Gastroesophageal sphincter (tissue), 4 donors: ENCODE measurements around the gene IMPDH2. TPM values are rescaled to one million over a fixed set of nuclear protein-coding genes. Genes with fewer than 3 reads are reported as not detected.

Experiments used
- ATAC-seq: fragments of 150-250 bp; one replicate; pipeline ENCODE4 v1.9.1; 2016; ENCODE audit warnings: mild to moderate bottlenecking, moderate library complexity
- H3K27ac ChIP-seq, 4 donors: fragments of 200-600 bp; sonication (generic) in 3 of 4; 1 replicate in 3 of 4; 2 replicates in 1 of 4; pipeline ENCODE4 v1.5.1; 2016 to 2019
- H3K27me3 ChIP-seq: fragments of 200-600 bp; sonication (generic); one replicate; pipeline ENCODE4 v1.5.1; 2019
- H3K36me3 ChIP-seq, 2 donors: fragments of 200-600 bp; sonication (generic); one replicate each; pipeline ENCODE4 v1.5.1; 2019; ENCODE audit warnings: control low read depth in 1 of 2
- H3K4me1 ChIP-seq, 3 donors: fragments of 200-600 bp; sonication (generic); 1 replicate in 2 of 3; 2 replicates in 1 of 3; pipeline ENCODE4 v1.5.1; 2016 to 2019; ENCODE audit warnings: control low read depth in 2 of 3
- H3K4me3 ChIP-seq, 2 donors: fragments of 200-600 bp; sonication (generic); one replicate each; pipeline ENCODE4 v1.5.1; 2019; ENCODE audit warnings: mild to moderate bottlenecking in 1 of 2, moderate library complexity in 1 of 2
- H3K9me3 ChIP-seq, 3 donors: fragments of 200-600 bp; sonication (generic); one replicate each; pipeline ENCODE4 v1.5.1; 2017 to 2019; ENCODE audit warnings: control low read depth in 2 of 3
- EP300 ChIP-seq: sonication (generic); formaldehyde crosslinking; IDR thresholded peaks from one replicate; pipeline ENCODE4 v1.6.1; 2017; ENCODE audit warnings: antibody characterized with exemption, mild to moderate bottlenecking
- POLR2A ChIP-seq, 2 donors: fragments of 450-650 bp; IDR thresholded peaks; one replicate each; pipeline ENCODE4 v1.6.1; 2017; ENCODE audit warnings: antibody characterized with exemption in 2 of 2, mild to moderate bottlenecking in 2 of 2, moderate library complexity in 1 of 2
- POLR2AphosphoS5 ChIP-seq: sonication (generic); formaldehyde crosslinking; IDR thresholded peaks from one replicate; pipeline ENCODE4 v1.6.1; 2017; ENCODE audit warnings: antibody characterized with exemption
- WGBS, 2 donors: methylation state at CpG; one replicate each; pipeline ENCODE4 v1.1.5; 2018; ENCODE audit warnings: low coverage in 1 of 2; 5-methylcytosine and 5-hydroxymethylcytosine counted together
- total RNA-seq, 4 donors: library from RNA; depleted of rRNA; stranded (reverse); fragments of >200 nt; gene quantifications; one replicate each; pipeline ENCODE4 v1.1.0, GENCODE V29; 2016
- TF ChIP-seq, protein P1 (sequence below), 4 experiments: fragments of 200-600 bp in 2 of 4; fragments of 450-650 bp in 2 of 4; sonication (generic) in 1 of 4; IDR thresholded peaks; one replicate each; pipeline ENCODE4 v1.5.1; 2017 to 2019; ENCODE audit warnings: antibody characterized with exemption in 4 of 4, mild to moderate bottlenecking in 2 of 4, moderate library complexity in 2 of 4

Gene IMPDH2
- total RNA-seq, 4 donors from 2014 or later, result 89.8 to 179 (median 118) TPM

- no peak for TF ChIP-seq POLR2A (IDR thresholded peaks at IDR 0.05)
- TF ChIP-seq, protein P1, sequence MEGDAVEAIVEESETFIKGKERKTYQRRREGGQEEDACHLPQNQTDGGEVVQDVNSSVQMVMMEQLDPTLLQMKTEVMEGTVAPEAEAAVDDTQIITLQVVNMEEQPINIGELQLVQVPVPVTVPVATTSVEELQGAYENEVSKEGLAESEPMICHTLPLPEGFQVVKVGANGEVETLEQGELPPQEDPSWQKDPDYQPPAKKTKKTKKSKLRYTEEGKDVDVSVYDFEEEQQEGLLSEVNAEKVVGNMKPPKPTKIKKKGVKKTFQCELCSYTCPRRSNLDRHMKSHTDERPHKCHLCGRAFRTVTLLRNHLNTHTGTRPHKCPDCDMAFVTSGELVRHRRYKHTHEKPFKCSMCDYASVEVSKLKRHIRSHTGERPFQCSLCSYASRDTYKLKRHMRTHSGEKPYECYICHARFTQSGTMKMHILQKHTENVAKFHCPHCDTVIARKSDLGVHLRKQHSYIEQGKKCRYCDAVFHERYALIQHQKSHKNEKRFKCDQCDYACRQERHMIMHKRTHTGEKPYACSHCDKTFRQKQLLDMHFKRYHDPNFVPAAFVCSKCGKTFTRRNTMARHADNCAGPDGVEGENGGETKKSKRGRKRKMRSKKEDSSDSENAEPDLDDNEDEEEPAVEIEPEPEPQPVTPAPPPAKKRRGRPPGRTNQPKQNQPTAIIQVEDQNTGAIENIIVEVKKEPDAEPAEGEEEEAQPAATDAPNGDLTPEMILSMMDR (IDR thresholded peaks at IDR 0.05), result no peak
- TF ChIP-seq POLR2AphosphoS5, result no peak
- TF ChIP-seq EP300, result no peak
- peaks cover 0 to 40% of the 10 kb centered on the region in 2 donors for H3K36me3 ChIP-seq
- 24% methylated on average over 3 of the region's 51 CpGs; no CpG with 5 or more reads in 1 of the 2 donors for WGBS, 2 donors
- H3K9me3 ChIP-seq, result no peaks in the 10 kb centered on the region
- peak overlapping the region; percentile 52 to 96 for H3K4me3 ChIP-seq
- H3K27me3 ChIP-seq, result no peaks in the 10 kb centered on the region
- H3K27ac ChIP-seq, result peak overlapping the region; percentile 98 to 100 (median 100)
- H3K4me1 ChIP-seq, result peaks cover 0 to 74% (median 28%) of the 10 kb centered on the region in 3 donors
- ATAC-seq, result no peak
Measured at GRCh38 chr3:49020330-49021212, 8.6 kb downstream of the IMPDH2 start.

DNA sequence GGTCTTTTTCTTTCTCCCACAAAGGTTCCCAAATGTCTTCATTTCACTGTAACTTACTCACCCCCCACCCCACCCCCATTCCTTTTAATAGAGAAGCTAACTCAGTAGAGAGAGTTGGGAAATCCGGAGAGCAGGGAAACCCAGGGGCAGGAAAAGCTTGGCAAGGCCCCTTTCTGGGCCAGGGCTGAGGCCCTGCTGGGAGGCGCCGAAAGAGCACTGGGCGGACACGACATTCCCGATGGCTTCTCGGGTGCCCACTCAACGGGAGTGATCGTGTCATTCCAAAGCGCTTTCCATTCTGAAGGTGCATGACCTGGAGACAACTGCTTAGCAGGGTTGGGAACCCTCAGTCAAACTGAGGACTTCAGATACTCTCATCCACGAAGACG, 9.3 kb downstream of the IMPDH2 start:
- peaks cover 0 to 40% of the 10 kb centered on the region in 2 donors for H3K36me3 ChIP-seq
- peak overlapping the region in 3 of 4 donors; percentile 100 for H3K27ac ChIP-seq
- no peak for ATAC-seq
- TF ChIP-seq POLR2A (IDR thresholded peaks at IDR 0.05) (no peak), POLR2AphosphoS5 (no peak), EP300 (no peak)
- TF ChIP-seq, protein P1 (IDR thresholded peaks at IDR 0.05), result no peak
- no peaks in the 10 kb centered on the region for H3K9me3 ChIP-seq
- H3K4me1 ChIP-seq, result peaks cover 0 to 68% (median 28%) of the 10 kb centered on the region in 3 donors
- WGBS, 2 donors, result 0% methylated on average over 1 of the region's 12 CpGs; no CpG with 5 or more reads in 1 of the 2 donors
- peak overlapping the region in 1 of 2 donors; percentile 96 for H3K4me3 ChIP-seq
- no peaks in the 10 kb centered on the region for H3K27me3 ChIP-seq

- H3K4me3 ChIP-seq, result peak overlapping the region; percentile 65 to 92
- 0 to 1% methylated on average over 6 to 18 of the region's 18 CpGs for WGBS, 2 donors
- peaks cover 0 to 55% (median 28%) of the 10 kb centered on the region in 3 donors for H3K4me1 ChIP-seq
- H3K36me3 ChIP-seq, result peaks cover 0 to 40% of the 10 kb centered on the region in 2 donors
- no peaks in the 10 kb centered on the region for H3K27me3 ChIP-seq
- H3K9me3 ChIP-seq, result no peaks in the 10 kb centered on the region
- peak overlapping the region; percentile 10 to 89 (median 88) for H3K27ac ChIP-seq
- no peak for ATAC-seq
- TF ChIP-seq, protein P1 (IDR thresholded peaks at IDR 0.05), result no peak
- no peak for TF ChIP-seq POLR2AphosphoS5
Measured at GRCh38 chr3:49018707-49019006, 10.5 kb downstream of the IMPDH2 start.

DNA sequence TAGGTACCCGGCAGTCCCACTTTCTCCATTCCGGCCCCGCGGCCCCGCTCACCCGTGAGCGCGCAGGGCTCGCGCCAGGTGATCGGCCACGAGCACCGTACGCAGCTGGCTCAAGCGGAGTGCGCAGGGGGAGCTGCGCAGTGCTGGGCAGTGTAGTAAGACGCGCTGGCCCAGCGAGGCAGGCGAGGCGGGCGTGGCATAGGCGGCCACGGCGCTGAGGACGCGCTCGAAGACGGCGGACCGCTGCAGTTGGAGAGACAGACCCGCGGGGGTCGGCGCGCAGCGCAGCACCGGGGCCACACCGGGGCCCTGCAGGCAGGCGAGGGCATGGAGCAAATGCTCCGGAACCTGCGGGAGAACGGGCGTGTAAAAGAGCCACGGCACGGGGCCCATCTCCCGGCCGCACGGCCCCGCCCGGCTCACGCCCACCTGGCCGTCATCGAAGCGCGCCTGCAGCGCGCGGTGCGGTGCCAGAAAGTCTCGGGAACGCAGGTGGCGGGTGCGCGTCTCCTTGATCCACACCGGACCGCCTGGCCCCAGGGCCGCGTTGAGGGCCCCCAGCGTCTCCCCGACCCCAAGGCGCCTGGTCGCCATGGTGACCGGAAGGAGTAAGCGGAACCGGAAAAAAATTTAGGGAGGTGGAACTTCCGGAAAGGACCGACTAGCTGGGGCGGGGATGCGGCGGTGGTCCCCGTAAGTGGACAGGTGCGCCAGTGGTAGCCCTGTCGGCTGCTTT, 11.1 kb downstream of the IMPDH2 start, which contains the start of gene DALRD3:
Gene DALRD3 (minus strand): TSS at position 610 of the 736 bp plus-strand sequence. CDS start 16 bp downstream, at position 594.
- 0% methylated on average over 14 of the region's 85 CpGs; no CpG with 5 or more reads in 1 of the 2 donors for WGBS, 2 donors

More for the DNA sequence above, 11.1 kb downstream of the IMPDH2 start, which contains the start of gene DALRD3:
- Histone ChIP-seq H3K36me3 (peaks cover 0 to 40% of the 10 kb centered on the region in 2 donors), H3K4me3 (peak within 1 kb of the TSS; percentile 65 to 92), H3K27ac (peak within 1 kb of the TSS; percentile 10 to 89 (median 88)), H3K27me3 (no peaks in the 10 kb centered on the region), H3K4me1 (peaks cover 0 to 54% (median 27%) of the 10 kb centered on the region in 3 donors), H3K9me3 (no peaks in the 10 kb centered on the region)
- ATAC-seq, result no peak
- TF ChIP-seq EP300 (no peak), POLR2A (IDR thresholded peaks at IDR 0.05) (peak; percentile 44 to 48), POLR2AphosphoS5 (peak; percentile 39)
- TF ChIP-seq, protein P1 (IDR thresholded peaks at IDR 0.05), result no peak
